Osteocyte (in vitro differentiated cells): ENCODE data around the gene ADRM1. TPM values are rescaled to one million over a fixed set of nuclear protein-coding genes. Genes with fewer than 3 reads are reported as not detected.

ENCODE experiments used
- DNase-seq: peaks from one replicate; pipeline ENCODE4 v3.0.0; 2021; ENCODE audit warnings: mixed read lengths; ENCODE audit not compliant: unreplicated experiment; ENCODE audit errors: extremely low spot score
- H3K27ac Mint-ChIP-seq: one replicate; pipeline ENCODE4 v1.8.0; 2021; ENCODE audit warnings: mild to moderate bottlenecking, mixed read lengths; ENCODE audit not compliant: unreplicated experiment
- H3K27me3 Mint-ChIP-seq: one replicate; pipeline ENCODE4 v1.8.0; 2021; ENCODE audit warnings: mixed read lengths; ENCODE audit not compliant: unreplicated experiment
- H3K36me3 Mint-ChIP-seq: one replicate; pipeline ENCODE4 v1.8.0; 2021; ENCODE audit warnings: mixed read lengths; ENCODE audit not compliant: unreplicated experiment
- H3K4me1 Mint-ChIP-seq: one replicate; pipeline ENCODE4 v1.8.0; 2021; ENCODE audit warnings: mixed read lengths; ENCODE audit not compliant: unreplicated experiment
- H3K4me3 Mint-ChIP-seq: one replicate; pipeline ENCODE4 v1.8.0; 2021; ENCODE audit warnings: mild to moderate bottlenecking, moderate library complexity, mixed read lengths; ENCODE audit not compliant: unreplicated experiment
- H3K9me3 Mint-ChIP-seq: one replicate; pipeline ENCODE4 v1.8.0; 2021; ENCODE audit warnings: mixed read lengths; ENCODE audit not compliant: unreplicated experiment
- CTCF ChIP-seq: fragments of 200-600 bp; sonication (generic); IDR thresholded peaks from 2 replicates; pipeline ENCODE4 v1.5.0; 2021; ENCODE audit warnings: antibody characterized with exemption, mild to moderate bottlenecking, moderate library complexity
- total RNA-seq: library from RNA; stranded (reverse); gene quantifications from 2 replicates; pipeline ENCODE4 v1.2.1, GENCODE V29; 2021

The ADRM1 gene
- total RNA-seq, 1 donor from 2014 or later = 83.9 TPM

- no peaks in the 10 kb centered on the region for H3K27me3 Mint-ChIP-seq
- no peak for TF ChIP-seq CTCF
- peaks cover 2% of the 10 kb centered on the region for H3K4me1 Mint-ChIP-seq
- no peak overlapping the region for H3K27ac Mint-ChIP-seq
- DNase-seq = no peak
- H3K4me3 Mint-ChIP-seq = no peak overlapping the region
- peaks cover 6% of the 10 kb centered on the region for H3K9me3 Mint-ChIP-seq
- peaks cover 30% of the 10 kb centered on the region for H3K36me3 Mint-ChIP-seq
Observed at GRCh38 chr20:62266340-62266739, 36.5 kb upstream of the ADRM1 start.

- H3K27me3 Mint-ChIP-seq = no peaks in the 10 kb centered on the region
- TF ChIP-seq CTCF = no peak
- H3K27ac Mint-ChIP-seq = no peak overlapping the region
- H3K4me3 Mint-ChIP-seq = no peak overlapping the region
- no peak for DNase-seq
- H3K9me3 Mint-ChIP-seq = peaks cover 6% of the 10 kb centered on the region
- peaks cover 2% of the 10 kb centered on the region for H3K4me1 Mint-ChIP-seq
- H3K36me3 Mint-ChIP-seq = peaks cover 31% of the 10 kb centered on the region
Observed at GRCh38 chr20:62266851-62267250, 35.9 kb upstream of the ADRM1 start.

- H3K4me3 Mint-ChIP-seq = no peak overlapping the region
- TF ChIP-seq CTCF = no peak
- no peaks in the 10 kb centered on the region for H3K27me3 Mint-ChIP-seq
- peaks cover 31% of the 10 kb centered on the region for H3K36me3 Mint-ChIP-seq
- H3K9me3 Mint-ChIP-seq = peaks cover 6% of the 10 kb centered on the region
- H3K27ac Mint-ChIP-seq = no peak overlapping the region
- peaks cover 2% of the 10 kb centered on the region for H3K4me1 Mint-ChIP-seq
- no peak for DNase-seq
Observed at GRCh38 chr20:62267543-62267942, 35.3 kb upstream of the ADRM1 start.

GRCh38 chr20:62268228-62268900, 34.4 kb upstream of the ADRM1 start:
- Mint-ChIP-seq H3K4me1 (peaks cover 2% of the 10 kb centered on the region), H3K9me3 (peaks cover 6% of the 10 kb centered on the region), H3K4me3 (no peak overlapping the region), H3K36me3 (peaks cover 39% of the 10 kb centered on the region), H3K27me3 (no peaks in the 10 kb centered on the region), H3K27ac (no peak overlapping the region)
- no peak for TF ChIP-seq CTCF
- DNase-seq = no peak

GRCh38 chr20:62269378-62269777, 33.4 kb upstream of the ADRM1 start:
- Mint-ChIP-seq H3K27me3 (no peaks in the 10 kb centered on the region), H3K4me3 (no peak overlapping the region), H3K9me3 (peaks cover 6% of the 10 kb centered on the region), H3K27ac (no peak overlapping the region), H3K4me1 (peaks cover 2% of the 10 kb centered on the region), H3K36me3 (peaks cover 41% of the 10 kb centered on the region)
- no peak for TF ChIP-seq CTCF
- no peak for DNase-seq
